ENCODE data around the gene IL4R.

Gene IL4R

DNA sequence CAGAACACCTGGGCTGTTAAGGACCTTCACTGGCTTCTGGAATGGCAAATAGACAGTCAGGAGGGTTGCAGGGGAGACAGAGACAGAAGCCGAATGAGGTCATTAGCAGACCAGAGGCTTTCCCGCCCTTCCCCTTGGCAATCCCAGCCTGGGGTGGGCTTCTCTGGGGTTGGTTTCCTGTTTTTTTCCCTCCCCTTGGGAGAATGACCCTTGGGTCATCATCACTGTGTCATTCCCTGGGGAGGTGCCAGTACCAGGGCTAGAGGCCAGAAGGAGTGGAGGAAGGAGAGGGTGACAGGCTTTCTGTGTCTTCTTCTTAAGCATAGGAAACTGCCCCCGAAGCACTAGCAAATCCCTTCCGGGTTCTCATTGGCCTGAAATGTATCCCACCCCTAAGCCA lies 45.3 kb downstream of the IL4R start:
- no peak for DNase-seq (ENCODE audit: low read depth)

DNA sequence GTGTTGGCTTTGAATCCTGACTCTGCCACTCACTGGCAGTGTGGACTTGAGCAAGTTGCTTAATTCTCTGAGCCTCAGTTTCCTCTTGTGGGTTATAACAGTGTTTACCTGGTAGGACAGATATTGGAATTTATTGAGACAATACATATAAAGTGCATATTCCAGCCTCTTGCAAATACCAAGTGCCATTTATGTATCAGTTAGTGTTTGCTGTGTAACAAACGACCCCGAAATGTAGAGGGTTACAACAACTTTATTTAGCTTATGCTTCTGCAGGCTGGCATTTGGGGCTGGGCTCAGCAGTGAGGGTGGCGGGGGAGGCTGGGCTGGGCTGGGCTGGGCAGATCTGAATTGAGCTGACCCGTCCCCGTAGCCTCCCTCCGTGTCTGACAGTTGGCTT lies 45.8 kb downstream of the IL4R start:
- no peak for DNase-seq (ENCODE audit: low read depth)

DNA sequence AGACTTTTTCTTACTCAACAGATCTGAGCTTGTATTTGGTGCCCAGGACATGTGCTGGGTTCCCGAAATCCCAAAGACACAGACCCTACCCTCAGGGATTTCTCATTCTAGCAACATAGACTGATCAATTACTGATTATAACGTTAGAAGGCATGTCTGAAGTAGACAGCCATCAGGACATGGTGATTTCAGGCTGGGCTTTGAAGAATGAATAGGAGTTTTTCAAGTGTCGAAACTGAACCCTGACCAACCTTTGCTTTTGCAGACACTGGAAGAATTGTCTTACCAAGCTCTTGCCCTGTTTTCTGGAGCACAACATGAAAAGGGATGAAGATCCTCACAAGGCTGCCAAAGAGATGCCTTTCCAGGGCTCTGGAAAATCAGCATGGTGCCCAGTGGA lies 48.2 kb downstream of the IL4R start:
- DNase-seq (ENCODE audit: low read depth), result no peak

DNA sequence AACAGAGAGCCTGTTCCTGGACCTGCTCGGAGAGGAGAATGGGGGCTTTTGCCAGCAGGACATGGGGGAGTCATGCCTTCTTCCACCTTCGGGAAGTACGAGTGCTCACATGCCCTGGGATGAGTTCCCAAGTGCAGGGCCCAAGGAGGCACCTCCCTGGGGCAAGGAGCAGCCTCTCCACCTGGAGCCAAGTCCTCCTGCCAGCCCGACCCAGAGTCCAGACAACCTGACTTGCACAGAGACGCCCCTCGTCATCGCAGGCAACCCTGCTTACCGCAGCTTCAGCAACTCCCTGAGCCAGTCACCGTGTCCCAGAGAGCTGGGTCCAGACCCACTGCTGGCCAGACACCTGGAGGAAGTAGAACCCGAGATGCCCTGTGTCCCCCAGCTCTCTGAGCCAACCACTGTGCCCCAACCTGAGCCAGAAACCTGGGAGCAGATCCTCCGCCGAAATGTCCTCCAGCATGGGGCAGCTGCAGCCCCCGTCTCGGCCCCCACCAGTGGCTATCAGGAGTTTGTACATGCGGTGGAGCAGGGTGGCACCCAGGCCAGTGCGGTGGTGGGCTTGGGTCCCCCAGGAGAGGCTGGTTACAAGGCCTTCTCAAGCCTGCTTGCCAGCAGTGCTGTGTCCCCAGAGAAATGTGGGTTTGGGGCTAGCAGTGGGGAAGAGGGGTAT lies 48.9 kb downstream of the IL4R start:
- DNase-seq (ENCODE audit: low read depth), result no peak

DNA sequence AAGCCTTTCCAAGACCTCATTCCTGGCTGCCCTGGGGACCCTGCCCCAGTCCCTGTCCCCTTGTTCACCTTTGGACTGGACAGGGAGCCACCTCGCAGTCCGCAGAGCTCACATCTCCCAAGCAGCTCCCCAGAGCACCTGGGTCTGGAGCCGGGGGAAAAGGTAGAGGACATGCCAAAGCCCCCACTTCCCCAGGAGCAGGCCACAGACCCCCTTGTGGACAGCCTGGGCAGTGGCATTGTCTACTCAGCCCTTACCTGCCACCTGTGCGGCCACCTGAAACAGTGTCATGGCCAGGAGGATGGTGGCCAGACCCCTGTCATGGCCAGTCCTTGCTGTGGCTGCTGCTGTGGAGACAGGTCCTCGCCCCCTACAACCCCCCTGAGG lies 49.5 kb downstream of the IL4R start:
- no peak for DNase-seq (ENCODE audit: low read depth)

DNA sequence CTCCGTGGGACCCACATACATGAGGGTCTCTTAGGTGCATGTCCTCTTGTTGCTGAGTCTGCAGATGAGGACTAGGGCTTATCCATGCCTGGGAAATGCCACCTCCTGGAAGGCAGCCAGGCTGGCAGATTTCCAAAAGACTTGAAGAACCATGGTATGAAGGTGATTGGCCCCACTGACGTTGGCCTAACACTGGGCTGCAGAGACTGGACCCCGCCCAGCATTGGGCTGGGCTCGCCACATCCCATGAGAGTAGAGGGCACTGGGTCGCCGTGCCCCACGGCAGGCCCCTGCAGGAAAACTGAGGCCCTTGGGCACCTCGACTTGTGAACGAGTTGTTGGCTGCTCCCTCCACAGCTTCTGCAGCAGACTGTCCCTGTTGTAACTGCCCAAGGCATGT lies 50.0 kb downstream of the IL4R start:
- DNase-seq (ENCODE audit: low read depth), result no peak

DNA sequence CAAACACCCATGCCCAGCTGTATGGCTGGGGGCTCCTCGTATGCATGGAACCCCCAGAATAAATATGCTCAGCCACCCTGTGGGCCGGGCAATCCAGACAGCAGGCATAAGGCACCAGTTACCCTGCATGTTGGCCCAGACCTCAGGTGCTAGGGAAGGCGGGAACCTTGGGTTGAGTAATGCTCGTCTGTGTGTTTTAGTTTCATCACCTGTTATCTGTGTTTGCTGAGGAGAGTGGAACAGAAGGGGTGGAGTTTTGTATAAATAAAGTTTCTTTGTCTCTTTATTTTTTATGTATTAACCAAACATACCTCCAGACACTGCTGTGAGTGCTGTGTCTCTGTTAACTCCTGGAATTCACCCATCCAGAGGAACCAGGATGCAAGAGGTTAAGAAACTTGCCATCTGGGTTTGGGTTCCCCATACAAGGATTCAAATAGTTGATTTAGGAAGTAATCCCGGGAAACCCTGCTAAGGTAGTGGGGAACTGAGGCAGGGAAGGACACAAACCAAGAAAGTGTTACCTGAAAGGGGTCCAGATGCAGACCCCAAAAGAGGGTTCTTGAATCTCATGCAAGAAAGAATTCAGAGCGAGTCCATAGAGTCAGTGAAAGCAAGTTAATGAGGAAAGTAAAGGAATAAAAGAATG lies 50.8 kb downstream of the IL4R start:
- DNase-seq (ENCODE audit: low read depth), result no peak

DNA sequence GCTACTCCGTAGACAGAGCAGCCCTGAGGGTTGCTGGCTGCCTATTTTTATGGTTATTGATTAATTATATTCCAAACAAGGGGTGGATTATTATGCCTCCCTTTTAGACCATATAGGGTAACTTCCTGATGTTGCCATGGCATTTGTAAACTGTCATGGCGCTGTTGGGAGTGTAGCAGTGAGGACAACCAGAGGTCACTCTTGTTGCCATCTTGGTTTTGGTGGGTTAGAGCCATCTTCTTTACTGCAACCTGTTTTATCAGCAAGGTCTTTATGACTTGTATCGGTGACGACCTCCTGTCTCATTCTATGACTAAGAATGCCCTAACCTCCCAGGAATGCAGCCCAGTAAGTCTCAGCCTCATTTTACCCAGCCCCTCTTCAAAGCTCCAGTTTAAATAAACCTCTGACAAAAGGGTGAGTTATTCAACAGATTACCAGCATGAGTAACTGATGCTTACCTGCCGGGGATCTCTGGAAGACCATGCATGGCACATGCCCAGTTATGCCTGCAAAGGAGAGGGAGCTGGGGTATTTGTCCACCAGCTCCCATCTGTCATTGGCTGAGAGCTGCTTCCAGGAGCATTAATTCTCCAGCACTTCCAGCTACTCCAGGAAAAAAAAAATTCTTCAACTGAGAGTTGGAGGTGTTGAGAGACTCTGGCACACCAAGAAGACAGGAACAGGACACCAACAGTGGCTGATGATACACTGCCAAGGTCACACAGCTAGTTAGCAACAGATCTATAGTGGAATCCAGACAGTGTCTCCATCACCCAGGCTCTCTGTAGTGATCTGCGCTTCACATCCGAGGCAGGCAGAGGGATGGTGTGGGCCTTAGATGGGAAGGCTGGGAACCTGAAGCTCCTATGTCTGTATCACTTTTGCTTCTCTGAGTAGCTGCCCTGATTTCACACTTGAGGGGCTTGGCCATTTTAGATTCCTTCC lies 51.6 kb downstream of the IL4R start:
- DNase-seq (ENCODE audit: low read depth), result no peak

DNA sequence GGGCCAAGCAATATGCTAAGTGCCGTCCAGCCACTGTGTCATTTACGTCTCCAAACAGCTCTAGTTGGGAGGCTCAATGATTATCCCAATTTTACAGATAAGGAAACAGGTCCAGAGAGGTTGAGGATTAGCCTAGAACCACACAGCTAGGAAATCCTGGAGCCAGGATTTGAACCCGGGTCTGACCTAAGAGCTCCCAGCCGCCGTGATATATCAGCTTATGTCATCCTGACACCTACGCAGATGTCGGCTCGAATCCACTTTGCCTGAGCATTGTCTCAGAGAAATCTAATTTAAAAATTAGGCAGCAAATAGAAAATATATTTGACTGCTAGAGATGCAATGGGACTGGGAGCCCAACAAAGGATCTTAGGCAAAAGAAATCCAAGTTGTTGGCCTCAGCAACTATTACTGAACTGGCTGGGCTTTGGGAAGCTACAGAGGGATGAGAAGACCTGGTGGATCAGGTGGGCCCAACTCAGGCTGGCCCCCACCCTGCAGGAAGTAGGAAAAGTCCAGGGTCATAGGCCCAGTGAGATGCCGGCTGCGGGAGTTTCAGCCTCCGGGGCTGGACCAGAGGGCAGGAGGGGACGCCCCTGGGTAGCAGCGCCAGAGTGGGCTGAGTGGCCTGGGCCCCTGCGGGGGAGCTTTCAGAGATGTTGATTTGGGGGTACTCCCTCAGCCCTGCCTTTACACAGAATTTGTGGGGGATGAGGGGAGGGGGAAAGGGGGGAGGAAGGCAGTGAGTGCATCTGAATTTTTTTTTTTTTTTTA lies 53.1 kb downstream of the IL4R start:
- DNase-seq (ENCODE audit: low read depth), result no peak

DNA sequence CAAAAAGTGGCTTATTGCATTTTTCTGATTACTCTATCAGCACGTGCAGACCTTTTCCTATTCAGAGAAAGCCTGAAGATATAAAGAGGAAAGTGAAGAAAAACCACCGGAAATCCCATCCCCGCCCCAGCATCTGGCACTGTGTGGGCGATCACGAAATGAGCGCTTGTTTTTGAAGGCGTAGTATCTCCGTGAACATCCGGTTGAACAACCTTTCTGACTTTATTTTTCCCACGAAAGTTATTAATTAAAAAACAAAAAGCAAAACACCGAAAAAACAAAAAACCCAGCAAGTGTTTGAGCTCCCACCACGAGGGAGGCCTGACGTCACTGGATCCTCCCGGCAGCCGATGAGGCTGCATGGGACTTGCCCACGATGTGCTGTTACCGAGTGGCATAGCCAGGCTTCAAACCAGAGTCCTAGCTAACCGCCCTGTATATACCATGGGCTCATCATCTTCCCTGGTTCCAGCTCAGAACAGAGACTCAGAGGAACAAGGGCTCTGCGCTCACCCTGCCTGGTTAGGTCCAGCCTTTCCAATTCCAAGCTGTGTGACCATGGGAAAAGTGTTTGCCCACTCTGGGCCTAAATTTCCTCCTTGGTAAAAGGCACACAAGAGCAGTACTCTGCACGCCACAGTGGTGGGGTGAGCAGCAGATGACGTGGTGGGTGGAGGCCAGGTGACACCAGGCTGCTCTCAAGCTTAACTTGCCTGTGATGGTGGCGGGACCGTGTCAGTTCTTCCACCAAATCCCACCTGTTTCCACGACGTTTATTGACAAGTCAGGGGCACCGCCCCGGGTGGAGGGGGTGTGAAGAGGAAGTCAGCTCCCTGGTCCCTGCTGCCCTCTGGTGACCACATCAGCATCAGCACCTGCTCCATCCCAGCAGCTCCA lies 53.9 kb downstream of the IL4R start:
- no peak for DNase-seq (ENCODE audit: low read depth)

DNA sequence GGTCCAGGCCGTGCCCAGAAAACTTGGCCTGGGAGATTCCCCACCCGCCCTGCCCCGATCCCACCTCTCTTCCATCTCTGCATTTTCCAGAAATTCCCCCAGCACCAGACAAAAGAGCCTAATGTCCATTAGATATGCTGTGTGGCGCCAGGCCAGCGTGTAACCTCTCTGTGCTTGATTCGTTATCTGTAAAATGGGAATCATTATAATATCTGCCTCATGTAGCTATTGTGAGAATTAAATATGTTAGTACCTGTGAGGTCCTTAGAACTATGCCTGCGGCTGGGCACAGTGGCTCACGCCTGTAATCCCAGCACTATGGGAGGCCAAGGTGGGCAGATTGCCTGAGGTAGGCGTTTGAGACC lies 54.6 kb downstream of the IL4R start:
- no peak for DNase-seq (ENCODE audit: low read depth)

DNA sequence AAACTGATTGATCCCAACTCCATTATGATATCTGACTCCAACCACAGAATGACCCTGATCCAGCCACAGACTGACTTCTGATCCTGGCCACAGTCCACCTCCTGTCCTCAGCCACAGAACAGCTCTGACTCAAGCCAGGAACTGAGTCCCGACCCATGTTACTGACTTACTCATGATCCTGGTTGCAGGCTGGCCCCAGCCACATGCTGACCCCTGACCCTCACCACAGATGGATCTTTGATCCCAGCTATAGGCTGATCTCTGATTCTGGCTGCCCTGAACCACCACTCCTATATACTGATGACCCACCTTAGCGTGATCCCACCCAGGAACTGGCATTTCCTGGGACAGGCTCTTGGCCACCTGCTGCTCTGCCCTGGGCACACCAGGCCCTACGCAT lies 56.0 kb downstream of the IL4R start:
- no peak for DNase-seq (ENCODE audit: low read depth)

DNA sequence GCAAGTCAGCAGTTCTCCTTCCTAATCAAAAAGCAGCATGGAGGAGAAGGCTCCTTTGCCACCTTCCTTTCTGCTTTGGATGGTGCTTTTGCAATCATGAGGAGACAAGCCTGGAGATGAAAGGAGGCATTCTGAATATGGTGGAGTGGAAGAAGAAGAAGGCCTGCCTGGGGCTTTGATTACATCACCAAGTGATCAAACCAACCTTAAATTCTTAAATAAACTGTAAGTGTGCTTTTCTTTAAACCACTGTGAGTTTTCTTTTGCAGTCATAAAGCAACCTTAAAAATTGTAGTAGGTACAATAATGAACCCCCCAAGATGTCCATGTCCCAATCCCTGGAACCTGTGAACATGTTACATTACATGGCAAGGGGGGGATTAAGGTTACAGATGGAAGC lies 56.5 kb downstream of the IL4R start:
- no peak for DNase-seq (ENCODE audit: low read depth)

DNA sequence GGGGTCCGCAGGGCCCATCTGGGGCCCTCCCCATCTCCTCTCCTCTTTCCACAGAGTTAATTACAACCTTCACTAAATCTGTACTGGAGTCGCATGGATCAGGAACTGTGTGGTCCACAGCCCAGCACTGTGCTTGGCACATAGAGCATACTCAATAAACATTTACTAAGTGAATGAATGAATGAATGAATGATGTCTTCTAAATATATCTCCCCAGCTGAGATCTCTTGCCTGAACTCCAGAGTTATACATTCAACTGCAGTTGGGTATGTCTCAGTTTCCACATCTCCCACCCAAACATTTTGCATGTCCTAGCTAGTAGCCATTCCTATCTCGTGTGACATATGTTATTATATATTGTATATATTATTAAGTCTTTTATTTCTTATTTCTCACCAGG lies 59.5 kb downstream of the IL4R start:
- DNase-seq (ENCODE audit: low read depth), result no peak

DNA sequence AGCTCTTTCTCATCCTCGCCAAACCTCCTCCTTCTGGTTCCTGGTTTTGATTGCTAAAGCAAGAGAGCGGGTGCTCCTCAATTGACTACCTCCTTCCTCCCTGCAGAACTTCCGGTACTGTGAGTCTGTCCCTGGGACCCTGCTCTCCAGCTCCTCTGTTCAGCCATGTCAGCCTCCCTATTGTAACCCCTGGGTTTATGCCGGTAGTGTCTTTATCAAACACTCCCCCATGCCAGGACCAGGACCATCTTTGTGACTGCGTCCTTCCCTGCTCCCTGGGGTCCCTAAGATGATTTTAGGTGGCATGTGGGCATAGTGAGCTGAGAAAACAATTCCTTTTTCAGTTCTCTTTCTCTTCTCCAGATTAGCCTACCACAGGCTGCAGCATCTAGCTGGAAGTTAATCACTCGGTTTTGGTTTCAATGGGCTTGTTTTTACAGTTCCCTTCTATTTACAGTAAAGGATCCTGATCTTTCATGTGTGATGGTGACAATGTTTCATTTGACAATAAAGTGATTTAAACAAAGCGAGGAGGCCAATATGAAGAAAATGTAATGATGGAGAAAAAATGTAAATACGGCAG lies 60.5 kb downstream of the IL4R start:
- DNase-seq (ENCODE audit: low read depth), result no peak

DNA sequence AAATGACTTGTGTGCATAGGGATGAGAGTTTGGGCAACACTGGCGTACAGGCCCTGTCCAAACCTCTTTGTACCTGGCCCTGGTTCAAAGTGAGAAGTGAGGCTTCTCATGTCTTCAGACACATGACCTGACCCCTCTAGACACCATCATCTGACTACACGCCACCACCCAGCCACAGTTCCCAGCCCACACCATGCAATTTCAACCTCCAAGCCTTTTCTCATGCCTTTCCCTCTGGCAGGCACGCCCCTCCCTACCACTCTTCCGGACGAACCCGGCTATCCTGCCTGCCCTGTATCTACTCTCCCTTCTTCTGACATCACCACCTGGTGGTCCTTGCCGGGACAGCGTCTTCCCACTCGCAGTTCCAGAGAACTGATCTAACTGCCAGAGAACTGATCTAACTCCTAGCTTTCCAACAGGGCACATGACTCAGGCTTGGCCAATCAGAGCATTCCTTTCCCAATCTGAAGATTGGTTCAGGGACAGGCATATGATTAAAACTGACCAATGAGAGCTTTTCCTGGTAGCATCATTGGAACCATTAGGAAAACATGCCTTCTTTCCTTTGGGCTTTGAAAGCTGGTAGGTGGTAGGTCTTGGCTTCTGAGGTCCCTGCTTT lies 61.1 kb downstream of the IL4R start:
- peak; percentile 45 for DNase-seq (ENCODE audit: low read depth)

DNA sequence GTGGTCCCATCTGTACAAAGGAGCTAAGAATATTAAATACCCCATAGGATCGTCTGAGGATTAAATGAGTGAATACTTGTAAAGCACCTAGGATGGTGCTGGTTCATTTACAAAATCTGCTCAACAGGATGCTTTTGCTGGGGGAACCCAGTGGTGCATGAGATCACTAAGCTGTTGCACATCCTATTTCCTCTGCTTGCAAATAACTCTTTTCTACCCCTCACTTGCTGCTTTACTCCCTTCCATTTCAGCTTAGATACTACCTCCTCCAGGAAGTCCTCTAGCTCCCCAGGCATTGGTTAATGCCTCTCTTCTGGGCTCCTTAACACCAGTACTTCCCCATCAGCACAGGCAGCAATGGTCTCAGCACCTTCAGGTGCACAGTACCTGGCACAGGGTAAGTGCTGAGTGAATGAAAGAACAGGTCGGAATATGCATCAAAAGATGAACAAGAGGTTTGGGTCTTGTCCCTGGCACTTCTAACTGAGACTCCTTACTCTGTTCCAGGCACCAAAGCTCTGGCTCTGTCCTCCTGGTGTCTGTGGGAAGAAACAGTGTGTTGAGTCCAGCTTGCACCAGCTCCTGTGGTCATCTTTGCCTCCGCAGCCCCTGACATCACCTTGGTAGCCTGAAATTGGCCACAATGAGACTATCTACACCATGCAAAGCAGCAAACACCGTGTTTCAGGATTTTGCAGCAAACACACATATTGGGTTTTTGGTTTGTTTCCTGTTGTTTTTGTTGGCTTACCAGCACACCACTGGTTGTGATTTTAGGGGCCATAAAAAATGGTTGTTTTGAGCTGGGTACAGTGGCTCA lies 64.1 kb downstream of the IL4R start:
- DNase-seq (ENCODE audit: low read depth), result no peak

DNA sequence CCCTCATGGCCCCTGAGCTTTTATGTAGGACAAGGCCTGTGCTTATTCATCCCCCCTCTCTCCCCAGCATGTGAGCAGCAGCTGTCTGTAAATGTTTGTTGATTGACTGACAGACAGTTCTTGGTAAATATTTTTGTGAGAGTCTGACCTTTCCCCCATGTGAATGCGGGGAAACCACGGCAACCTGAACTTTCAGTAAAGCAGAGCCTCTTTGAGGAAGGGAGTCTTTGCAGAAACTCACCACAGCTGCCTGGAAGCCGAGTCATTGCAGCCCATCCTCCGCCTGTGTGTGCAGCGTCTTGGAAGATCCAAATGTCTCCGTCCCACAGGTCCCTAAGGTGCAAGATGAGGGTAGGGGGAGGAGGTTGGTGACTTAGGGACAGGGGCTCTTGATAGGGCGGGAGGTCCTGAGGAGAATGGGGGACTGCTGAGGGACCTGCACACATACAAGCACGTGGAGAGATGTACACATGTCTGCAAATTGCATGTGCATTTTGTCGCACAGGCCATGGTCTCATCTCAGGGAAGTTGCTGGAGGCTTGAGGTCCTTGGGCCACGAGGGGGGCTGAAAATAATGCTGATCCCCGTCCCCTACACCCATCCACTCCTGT lies 65.2 kb downstream of the IL4R start:
- no peak for DNase-seq (ENCODE audit: low read depth)

DNA sequence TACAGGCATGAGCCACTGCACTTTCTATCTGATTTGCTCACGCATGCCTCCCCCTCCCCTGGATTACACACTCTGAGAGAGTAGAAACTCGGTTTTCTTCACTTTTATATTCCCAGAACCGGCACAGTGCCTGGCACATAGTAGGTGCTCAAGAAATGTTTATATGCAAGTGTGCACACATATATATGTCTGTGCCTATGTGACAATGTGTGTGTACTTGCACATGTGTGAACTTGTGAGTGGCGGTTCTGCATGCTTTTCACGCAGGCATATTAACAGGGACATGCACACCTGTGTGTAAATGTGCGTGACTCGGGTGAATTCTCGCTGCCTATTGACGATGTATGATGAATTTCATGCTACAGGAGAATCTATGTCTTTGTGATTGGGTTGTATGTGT lies 66.1 kb downstream of the IL4R start:
- no peak for DNase-seq (ENCODE audit: low read depth)
